GM12872 (cell line): ENCODE results near the gene CASP2.

ENCODE experiments used
- TF ChIP-seq, protein P1 (sequence below): IDR thresholded peaks from 3 replicates; pipeline ENCODE4 v1.5.1; 2011; ENCODE audit warnings: low read depth, mild to moderate bottlenecking, low read length, moderate library complexity; ENCODE audit not compliant: insufficient read depth

The CASP2 gene

GRCh38 chr7:143322760-143323633, 34.8 kb downstream of the CASP2 start:
- TF ChIP-seq, protein P1, sequence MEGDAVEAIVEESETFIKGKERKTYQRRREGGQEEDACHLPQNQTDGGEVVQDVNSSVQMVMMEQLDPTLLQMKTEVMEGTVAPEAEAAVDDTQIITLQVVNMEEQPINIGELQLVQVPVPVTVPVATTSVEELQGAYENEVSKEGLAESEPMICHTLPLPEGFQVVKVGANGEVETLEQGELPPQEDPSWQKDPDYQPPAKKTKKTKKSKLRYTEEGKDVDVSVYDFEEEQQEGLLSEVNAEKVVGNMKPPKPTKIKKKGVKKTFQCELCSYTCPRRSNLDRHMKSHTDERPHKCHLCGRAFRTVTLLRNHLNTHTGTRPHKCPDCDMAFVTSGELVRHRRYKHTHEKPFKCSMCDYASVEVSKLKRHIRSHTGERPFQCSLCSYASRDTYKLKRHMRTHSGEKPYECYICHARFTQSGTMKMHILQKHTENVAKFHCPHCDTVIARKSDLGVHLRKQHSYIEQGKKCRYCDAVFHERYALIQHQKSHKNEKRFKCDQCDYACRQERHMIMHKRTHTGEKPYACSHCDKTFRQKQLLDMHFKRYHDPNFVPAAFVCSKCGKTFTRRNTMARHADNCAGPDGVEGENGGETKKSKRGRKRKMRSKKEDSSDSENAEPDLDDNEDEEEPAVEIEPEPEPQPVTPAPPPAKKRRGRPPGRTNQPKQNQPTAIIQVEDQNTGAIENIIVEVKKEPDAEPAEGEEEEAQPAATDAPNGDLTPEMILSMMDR: no peak

DNA sequence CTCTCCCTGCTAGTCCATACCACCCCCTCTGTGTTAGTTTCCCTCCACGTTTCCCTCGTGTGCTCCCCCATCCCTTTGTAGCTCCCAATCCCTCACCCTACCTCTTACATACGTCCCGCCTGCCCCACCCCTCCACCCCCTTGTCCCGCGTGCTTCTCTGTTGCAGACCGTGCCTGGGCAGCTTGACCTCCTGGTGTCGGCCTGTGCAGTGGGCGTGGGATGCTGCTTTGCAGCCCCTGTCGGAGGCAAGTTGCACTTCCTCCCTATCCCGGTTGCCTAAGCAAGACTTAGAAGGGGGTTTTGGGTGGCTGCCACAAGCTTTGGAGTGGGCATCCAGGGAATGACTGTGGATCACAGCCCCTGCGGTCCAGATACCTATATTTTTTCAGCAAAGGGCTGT, 35.5 kb downstream of the CASP2 start:
- TF ChIP-seq, protein P1: no peak

DNA sequence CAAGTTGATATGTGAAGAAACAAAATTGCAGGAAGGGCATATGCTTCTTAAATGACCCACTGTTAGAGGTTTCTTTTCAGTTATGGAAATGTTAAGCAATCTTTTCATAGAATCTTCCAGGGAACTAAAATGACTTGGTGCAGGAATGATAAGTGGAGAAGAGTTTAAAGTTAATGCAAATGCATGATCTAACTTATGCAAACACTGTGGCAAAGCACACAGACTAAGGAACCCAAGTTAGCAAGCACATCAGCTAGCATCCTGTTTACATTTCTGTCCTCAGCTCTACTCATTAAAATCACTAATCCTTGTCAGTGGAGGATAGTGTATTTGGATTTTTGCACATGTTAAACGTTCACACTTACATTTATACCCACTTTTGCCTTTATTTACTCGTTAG, 37.1 kb downstream of the CASP2 start:
- TF ChIP-seq, protein P1: no peak

DNA sequence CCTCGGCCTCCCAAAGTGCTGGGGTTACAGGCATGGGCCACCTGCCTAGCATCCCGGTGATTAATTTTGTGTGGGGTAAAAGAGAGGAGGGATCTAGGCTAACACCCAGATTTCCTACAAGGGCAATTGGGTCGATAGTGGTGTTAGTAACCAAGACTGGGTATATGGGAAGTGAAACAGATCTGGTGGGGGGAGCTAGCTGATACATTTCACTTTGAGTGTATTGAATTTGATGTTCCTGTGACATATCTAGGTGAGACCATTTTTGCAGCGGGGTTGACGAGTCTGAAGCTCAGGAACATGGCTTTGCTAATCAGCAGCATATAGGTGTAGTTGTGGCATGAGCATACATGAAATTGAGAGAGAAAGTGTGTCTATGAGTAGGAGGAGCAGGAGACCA, 39.8 kb downstream of the CASP2 start:
- TF ChIP-seq, protein P1: no peak

GRCh38 chr7:143329471-143330170, 41.5 kb downstream of the CASP2 start:
- TF ChIP-seq, protein P1: no peak

- TF ChIP-seq, protein P1: no peak
Measured at GRCh38 chr7:143331179-143331801, 43.1 kb downstream of the CASP2 start.

GRCh38 chr7:143334244-143334643, 46.1 kb downstream of the CASP2 start:
- TF ChIP-seq, protein P1: no peak
